ENCODE data around the gene LETMD1.

DNA sequence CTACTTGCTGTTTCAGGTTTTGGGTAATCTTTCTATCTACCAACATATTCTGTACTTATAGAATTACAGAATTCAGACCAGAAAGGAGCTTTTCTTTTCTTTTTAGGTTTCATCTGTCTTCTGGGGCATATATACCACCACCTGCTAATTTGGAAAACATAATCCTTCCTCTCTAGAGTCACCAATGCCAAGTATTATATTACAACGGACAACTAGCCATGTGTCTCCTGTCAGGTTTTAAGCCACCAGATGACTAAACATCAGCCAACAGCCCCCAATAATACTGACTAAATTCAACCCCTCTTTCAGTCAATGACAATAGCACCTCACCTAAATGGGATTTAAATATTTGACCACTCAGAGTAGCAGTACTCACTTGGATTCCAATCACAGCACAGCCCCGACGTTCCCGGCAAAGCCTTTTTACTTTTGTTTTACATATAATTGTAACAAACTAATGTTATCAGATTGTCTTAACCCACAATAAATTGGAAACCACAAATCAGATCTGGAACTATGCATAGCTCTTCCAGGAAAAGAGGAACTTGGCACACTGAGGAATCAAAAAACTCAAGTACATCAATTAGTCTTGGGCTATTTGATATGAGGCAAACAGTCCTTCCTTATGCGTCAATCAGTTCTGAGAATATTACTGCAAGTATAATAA, 35.4 kb upstream of the LETMD1 start:
- TF ChIP-seq POLR2A (IDR thresholded peaks at IDR 0.05; ENCODE audit: low read depth): no peak
- TF ChIP-seq, protein P1, sequence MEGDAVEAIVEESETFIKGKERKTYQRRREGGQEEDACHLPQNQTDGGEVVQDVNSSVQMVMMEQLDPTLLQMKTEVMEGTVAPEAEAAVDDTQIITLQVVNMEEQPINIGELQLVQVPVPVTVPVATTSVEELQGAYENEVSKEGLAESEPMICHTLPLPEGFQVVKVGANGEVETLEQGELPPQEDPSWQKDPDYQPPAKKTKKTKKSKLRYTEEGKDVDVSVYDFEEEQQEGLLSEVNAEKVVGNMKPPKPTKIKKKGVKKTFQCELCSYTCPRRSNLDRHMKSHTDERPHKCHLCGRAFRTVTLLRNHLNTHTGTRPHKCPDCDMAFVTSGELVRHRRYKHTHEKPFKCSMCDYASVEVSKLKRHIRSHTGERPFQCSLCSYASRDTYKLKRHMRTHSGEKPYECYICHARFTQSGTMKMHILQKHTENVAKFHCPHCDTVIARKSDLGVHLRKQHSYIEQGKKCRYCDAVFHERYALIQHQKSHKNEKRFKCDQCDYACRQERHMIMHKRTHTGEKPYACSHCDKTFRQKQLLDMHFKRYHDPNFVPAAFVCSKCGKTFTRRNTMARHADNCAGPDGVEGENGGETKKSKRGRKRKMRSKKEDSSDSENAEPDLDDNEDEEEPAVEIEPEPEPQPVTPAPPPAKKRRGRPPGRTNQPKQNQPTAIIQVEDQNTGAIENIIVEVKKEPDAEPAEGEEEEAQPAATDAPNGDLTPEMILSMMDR (IDR thresholded peaks at IDR 0.05): no peak
- TF ChIP-seq POLR2AphosphoS5 (IDR thresholded peaks at IDR 0.05): no peak
- no peak for TF ChIP-seq EP300 (IDR thresholded peaks at IDR 0.05)
